ENCODE results near the gene UCHL3.
A peak's percentile ranks its signal among the peaks of the same experiment; 100 is the strongest.

The UCHL3 gene

GRCh38 chr13:75633285-75633684 lies 83.7 kb downstream of the UCHL3 start:
- DNase-seq = no peak

- no peak for DNase-seq
These were observed 85.7 kb downstream of the UCHL3 start for GRCh38 chr13:75635101-75635827.

GRCh38 chr13:75635828-75636435 lies 86.3 kb downstream of the UCHL3 start, which contains the start of gene LMO7:
LMO7 (plus strand) TSS chr13:75636330; CDS start chr13:75636658, 328 bp downstream.
- DNase-seq = peak; percentile 10

GRCh38 chr13:75636436-75637180 lies 87.0 kb downstream of the UCHL3 start:
- no peak for DNase-seq

- DNase-seq = no peak
These were observed 87.7 kb downstream of the UCHL3 start for GRCh38 chr13:75637181-75637750.

- DNase-seq = no peak
These were observed 89.9 kb downstream of the UCHL3 start for GRCh38 chr13:75639454-75639853.

GRCh38 chr13:75641026-75641425 lies 91.4 kb downstream of the UCHL3 start:
- DNase-seq = no peak

- DNase-seq = no peak
These were observed 93.6 kb downstream of the UCHL3 start for GRCh38 chr13:75643182-75643581.

GRCh38 chr13:75643693-75644092 lies 94.1 kb downstream of the UCHL3 start:
- DNase-seq = no peak

GRCh38 chr13:75645141-75645540 lies 95.5 kb downstream of the UCHL3 start:
- no peak for DNase-seq

- no peak for DNase-seq
These were observed 97.7 kb downstream of the UCHL3 start for GRCh38 chr13:75647126-75647784.

- DNase-seq = no peak
These were observed 98.9 kb downstream of the UCHL3 start for GRCh38 chr13:75648446-75648845.

- no peak for DNase-seq
These were observed 101.4 kb downstream of the UCHL3 start for GRCh38 chr13:75651013-75651412.

GRCh38 chr13:75652726-75653125 lies 103.1 kb downstream of the UCHL3 start:
- DNase-seq = no peak

Data from NCI-H1048 (cell line).